Natural killer cell treated with Interleukin-12 subunit alpha and Interleukin-12 subunit beta and Interleukin-15 and Interleukin-18, amount 100 ng/mL, for 72 hours (primary cell): Measurements from ENCODE around the gene CNOT6. TPM values are rescaled to one million over a fixed set of nuclear protein-coding genes. Genes with fewer than 3 reads are reported as not detected.

Experiments used
- ATAC-seq, 2 donors: fragments of 150-1000 bp; cut with Tn5 transposase in 1 of 2; sonication (Bioruptor Pico), chemical (Tn5 transposase) in 1 of 2; 2 replicates each; pipeline ENCODE4 v1.10.0; 2021
- DNase-seq: peaks from one replicate; pipeline ENCODE4 v3.0.0; 2022; ENCODE audit warnings: low spot score
- H3K27ac Mint-ChIP-seq, 2 donors: 1 replicate in 1 of 2; 2 replicates in 1 of 2; pipeline ENCODE4 v1.8.0; 2022; ENCODE audit warnings: mixed read lengths in 2 of 2, mild to moderate bottlenecking in 1 of 2, moderate library complexity in 1 of 2
- H3K27me3 Mint-ChIP-seq, 2 donors: 1 replicate in 1 of 2; 2 replicates in 1 of 2; pipeline ENCODE4 v1.8.0; 2022; ENCODE audit warnings: mixed read lengths in 2 of 2
- H3K36me3 Mint-ChIP-seq: one replicate; pipeline ENCODE4 v1.8.0; 2022; ENCODE audit warnings: mixed read lengths
- H3K4me1 Mint-ChIP-seq, 2 donors: 1 replicate in 1 of 2; 2 replicates in 1 of 2; pipeline ENCODE4 v1.8.0; 2022; ENCODE audit warnings: low read depth in 2 of 2, mixed read lengths in 2 of 2, mild to moderate bottlenecking in 1 of 2
- H3K4me3 Mint-ChIP-seq: one replicate; pipeline ENCODE4 v1.8.0; 2022; ENCODE audit warnings: mixed read lengths
- H3K9me3 Mint-ChIP-seq: 2 replicates; pipeline ENCODE4 v1.8.0; 2022; ENCODE audit warnings: mixed read lengths
- total RNA-seq, 2 donors: library from RNA; stranded (reverse); gene quantifications; one replicate each; pipeline ENCODE4 v1.2.3, GENCODE V29; 2022

The CNOT6 gene
- total RNA-seq, 2 donors from 2014 or later = 32.8 to 38.5 TPM

GRCh38 chr5:180623411-180623834, 129.2 kb downstream of the CNOT6 start:
- no peak overlapping the region for H3K27ac Mint-ChIP-seq
- H3K27me3 Mint-ChIP-seq = no peaks in the 10 kb centered on the region

GRCh38 chr5:180623844-180624243, 129.7 kb downstream of the CNOT6 start:
- DNase-seq = no peak
- Mint-ChIP-seq H3K27ac (no peak overlapping the region), H3K36me3 (no peaks in the 10 kb centered on the region), H3K4me3 (no peak overlapping the region), H3K27me3 (no peaks in the 10 kb centered on the region), H3K9me3 (no peaks in the 10 kb centered on the region), H3K4me1 (no peaks in the 10 kb centered on the region)
- no peak for ATAC-seq

More at GRCh38 chr5:180623411-180623834, 129.2 kb downstream of the CNOT6 start:
- Mint-ChIP-seq H3K9me3 (no peaks in the 10 kb centered on the region), H3K4me1 (no peaks in the 10 kb centered on the region), H3K36me3 (no peaks in the 10 kb centered on the region), H3K4me3 (no peak overlapping the region)
- no peak for DNase-seq
- no peak for ATAC-seq

GRCh38 chr5:180624587-180624986, 130.4 kb downstream of the CNOT6 start:
- Mint-ChIP-seq H3K4me3 (no peak overlapping the region), H3K36me3 (no peaks in the 10 kb centered on the region), H3K9me3 (no peaks in the 10 kb centered on the region), H3K27ac (no peak overlapping the region), H3K27me3 (no peaks in the 10 kb centered on the region), H3K4me1 (no peaks in the 10 kb centered on the region)
- ATAC-seq (no peak), DNase-seq (no peak)

GRCh38 chr5:180625125-180625790, 131.1 kb downstream of the CNOT6 start:
- ATAC-seq = no peak
- no peak for DNase-seq
- Mint-ChIP-seq H3K27me3 (no peaks in the 10 kb centered on the region), H3K36me3 (no peaks in the 10 kb centered on the region), H3K4me3 (no peak overlapping the region), H3K27ac (no peak overlapping the region), H3K9me3 (no peaks in the 10 kb centered on the region), H3K4me1 (no peaks in the 10 kb centered on the region)

- no peak overlapping the region for H3K27ac Mint-ChIP-seq
- H3K9me3 Mint-ChIP-seq = no peaks in the 10 kb centered on the region
- no peaks in the 10 kb centered on the region for H3K4me1 Mint-ChIP-seq
- ATAC-seq (no peak), DNase-seq (no peak)
- H3K27me3 Mint-ChIP-seq = no peaks in the 10 kb centered on the region
- H3K36me3 Mint-ChIP-seq = no peaks in the 10 kb centered on the region
- H3K4me3 Mint-ChIP-seq = no peak overlapping the region
Measured at GRCh38 chr5:180625791-180626660, 131.8 kb downstream of the CNOT6 start.

GRCh38 chr5:180626661-180627385, 132.6 kb downstream of the CNOT6 start:
- ATAC-seq (no peak), DNase-seq (no peak)
- no peak overlapping the region for H3K27ac Mint-ChIP-seq
- no peaks in the 10 kb centered on the region for H3K9me3 Mint-ChIP-seq
- H3K4me3 Mint-ChIP-seq = no peak overlapping the region
- H3K4me1 Mint-ChIP-seq = no peaks in the 10 kb centered on the region
- H3K36me3 Mint-ChIP-seq = no peaks in the 10 kb centered on the region
- no peaks in the 10 kb centered on the region for H3K27me3 Mint-ChIP-seq

GRCh38 chr5:180627386-180628120, 133.4 kb downstream of the CNOT6 start:
- no peak overlapping the region for H3K27ac Mint-ChIP-seq
- H3K27me3 Mint-ChIP-seq = no peaks in the 10 kb centered on the region
- H3K36me3 Mint-ChIP-seq = no peaks in the 10 kb centered on the region
- no peaks in the 10 kb centered on the region for H3K4me1 Mint-ChIP-seq
- ATAC-seq = no peak
- DNase-seq = no peak
- no peak overlapping the region for H3K4me3 Mint-ChIP-seq
- H3K9me3 Mint-ChIP-seq = no peaks in the 10 kb centered on the region

Other genes with a start within 250 kb of the CNOT6 start
- 10 to 100 TPM; 41.2 to 47.0 TPM for gene MAPK9, start 202.3 kb upstream of the CNOT6 start, total RNA-seq
- under 1 TPM in 1 of 2 donors, not detected in 1; 0.29 TPM for gene GFPT2, start 141.0 kb upstream of the CNOT6 start, total RNA-seq
- gene SCGB3A1, start 97.1 kb downstream of the CNOT6 start, total RNA-seq = not detected
- under 1 TPM; 0.26 to 0.47 TPM for gene FLT4, start 155.2 kb downstream of the CNOT6 start, total RNA-seq
- not detected for gene OR2Y1, start 245.7 kb downstream of the CNOT6 start, total RNA-seq